LNCaP clone FGC (cell line): Measurements from ENCODE around the gene PRTFDC1.

Experiments used
- DNase-seq: peaks from one replicate; pipeline ENCODE4 v3.0.0-alpha.2; 2011; ENCODE audit warnings: low read depth
- H3K4me3 ChIP-seq: 2 replicates; pipeline ENCODE4 v1.5.1; 2011; ENCODE audit warnings: mild to moderate bottlenecking, low read depth, low read length, control low read depth
- CTCF ChIP-seq: IDR thresholded peaks from 2 replicates; pipeline ENCODE4 v1.5.1; 2012; ENCODE audit warnings: mild to moderate bottlenecking; ENCODE audit not compliant: control insufficient read depth, insufficient read depth; ENCODE audit errors: extremely low read depth

PRTFDC1 gene

GRCh38 chr10:24858288-24859270 lies 93.8 kb downstream of the PRTFDC1 start:
- no peak for TF ChIP-seq CTCF
- H3K4me3 ChIP-seq: no peak overlapping the region
- no peak for DNase-seq

GRCh38 chr10:24857031-24857725 lies 95.2 kb downstream of the PRTFDC1 start:
- DNase-seq: no peak
- no peak for TF ChIP-seq CTCF
- H3K4me3 ChIP-seq: no peak overlapping the region

GRCh38 chr10:24854256-24854655 lies 98.2 kb downstream of the PRTFDC1 start:
- TF ChIP-seq CTCF: no peak

GRCh38 chr10:24853661-24854060 lies 98.7 kb downstream of the PRTFDC1 start:
- H3K4me3 ChIP-seq: no peak overlapping the region
- DNase-seq: no peak
- no peak for TF ChIP-seq CTCF

More at GRCh38 chr10:24854256-24854655, 98.2 kb downstream of the PRTFDC1 start:
- no peak overlapping the region for H3K4me3 ChIP-seq
- DNase-seq: peak; percentile 27

GRCh38 chr10:24851629-24852028 lies 100.8 kb downstream of the PRTFDC1 start:
- TF ChIP-seq CTCF: no peak
- no peak for DNase-seq

GRCh38 chr10:24850727-24851296 lies 101.6 kb downstream of the PRTFDC1 start:
- H3K4me3 ChIP-seq: no peak overlapping the region
- DNase-seq: no peak
- no peak for TF ChIP-seq CTCF

More at GRCh38 chr10:24851629-24852028, 100.8 kb downstream of the PRTFDC1 start:
- H3K4me3 ChIP-seq: no peak overlapping the region
